Glomerular visceral epithelial cell (primary cell): Measurements from ENCODE around the gene MSH2.
"Not testable (repeated sequence)": the region's sequence is repeated elsewhere in the genome, so short reads cannot be mapped to it uniquely, and the experiment has no call there.

Experiments used
- DNase-seq: peaks from one replicate; pipeline ENCODE4 v3.0.0-alpha.2; 2016; ENCODE audit errors: extremely low spot score

MSH2 gene

DNA sequence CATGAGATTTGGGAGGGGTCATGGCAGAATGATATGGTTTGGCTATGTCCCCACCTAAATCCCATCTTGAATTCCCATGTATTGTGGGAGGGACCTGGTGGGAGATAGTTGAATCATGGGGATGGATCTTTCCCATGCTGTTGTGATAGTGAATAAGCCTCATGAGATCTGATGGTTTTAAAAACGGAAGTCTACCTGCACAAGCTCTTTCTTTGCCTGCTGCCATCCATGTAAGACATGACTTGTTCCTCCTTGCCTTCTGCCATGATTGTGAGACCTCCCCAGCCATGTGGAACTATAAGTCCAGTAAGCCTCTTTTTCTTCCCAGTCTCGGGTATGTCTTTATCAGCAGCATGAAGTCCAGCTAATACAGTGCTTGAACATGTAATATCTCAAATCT, 5.0 kb downstream of the MSH2 start:
- not testable (repeated sequence) for DNase-seq

DNA sequence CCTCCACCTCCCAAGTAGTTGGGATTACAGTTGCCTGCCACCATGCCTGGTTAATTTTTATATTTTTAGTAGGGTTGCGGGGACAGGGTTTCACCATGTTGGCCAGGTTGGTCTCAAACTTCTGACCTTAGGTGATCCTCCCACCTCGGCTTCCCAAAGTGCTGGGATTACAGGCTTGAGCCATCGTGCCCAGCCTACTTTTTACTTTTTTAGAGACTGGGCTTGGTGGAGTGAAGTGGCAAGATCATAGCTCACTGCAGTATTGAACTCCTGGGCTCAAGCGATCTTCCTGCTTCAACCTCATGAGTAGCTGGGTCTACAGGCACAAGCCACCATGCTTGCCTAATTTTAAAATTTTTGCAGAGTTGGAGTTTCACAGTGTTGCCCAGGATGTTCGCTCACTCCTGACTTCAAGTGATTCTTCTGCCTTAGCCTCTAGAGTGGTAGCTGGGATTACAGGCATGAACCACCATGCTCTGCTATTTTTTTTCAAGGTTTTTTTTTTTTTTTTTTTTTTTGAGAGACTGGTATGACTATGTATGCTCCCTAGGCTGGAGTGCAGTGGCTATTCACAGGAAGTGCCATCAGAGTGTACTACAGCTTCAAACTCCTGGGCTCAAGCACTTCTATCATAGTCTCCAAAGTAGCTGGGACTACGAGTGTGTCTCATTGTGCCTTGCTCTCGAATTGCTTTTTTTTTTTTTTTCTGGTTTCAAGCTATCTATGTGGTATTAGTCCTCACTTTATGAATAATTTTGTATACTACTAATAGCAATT, 11.9 kb downstream of the MSH2 start:
- DNase-seq = no peak

DNA sequence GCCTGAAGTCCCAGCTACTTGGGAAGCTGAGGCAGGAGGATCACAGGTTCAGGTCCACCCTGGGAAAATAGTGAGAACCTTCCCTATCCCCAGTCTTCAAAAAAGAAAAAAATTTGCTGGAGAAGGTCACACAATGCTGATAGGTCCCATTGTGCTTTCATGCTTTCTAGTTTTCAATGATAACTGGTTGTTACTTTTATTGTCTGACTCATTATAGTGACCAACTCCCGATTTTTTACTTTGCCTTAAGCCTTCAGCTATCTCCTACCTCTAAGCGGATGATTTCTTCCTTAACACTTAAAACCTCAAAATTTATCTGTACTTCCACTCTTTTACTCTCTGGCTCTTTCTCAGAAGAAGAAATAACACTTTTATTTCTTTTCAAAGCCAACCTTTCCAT, 17.3 kb downstream of the MSH2 start:
- no peak for DNase-seq

DNA sequence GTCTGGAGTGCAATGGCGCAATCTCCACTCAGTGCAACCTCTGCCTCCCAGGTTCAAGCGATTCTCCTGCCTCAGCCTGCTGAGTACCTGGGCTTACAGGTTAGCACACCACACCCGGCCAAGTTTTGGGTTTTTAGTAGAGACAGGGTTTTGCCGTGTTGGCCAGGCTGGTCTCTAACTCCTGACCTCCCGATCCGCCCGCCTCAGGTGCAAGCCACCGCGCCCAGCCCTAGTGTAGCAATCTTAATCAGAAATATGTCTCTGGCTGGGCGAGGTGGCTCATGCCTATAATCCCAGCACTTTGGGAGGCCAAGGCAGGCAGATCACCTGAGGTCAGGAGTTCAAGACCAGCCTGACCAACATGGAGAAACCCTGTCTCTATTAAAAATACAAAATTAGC, 17.7 kb downstream of the MSH2 start:
- DNase-seq = not testable (repeated sequence)

DNA sequence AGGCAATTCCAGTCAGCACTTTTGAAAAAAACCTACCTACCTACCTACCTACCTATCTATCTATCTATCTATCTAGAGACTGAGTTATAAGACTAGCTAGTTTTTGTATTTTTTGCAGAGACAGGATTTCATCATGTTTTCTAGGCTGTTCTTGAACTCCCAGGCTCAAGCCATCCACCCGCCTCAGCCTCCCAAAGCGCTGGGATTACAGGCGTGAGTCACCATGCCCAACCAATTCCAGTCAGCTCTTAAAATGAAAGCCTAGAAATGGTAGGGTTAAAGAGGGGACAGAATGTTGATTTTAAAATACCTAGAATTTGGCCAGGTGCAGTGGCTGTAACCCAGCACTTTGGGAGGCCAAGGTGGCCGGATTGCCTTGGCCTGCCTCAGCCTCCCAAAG, 19.1 kb downstream of the MSH2 start:
- DNase-seq = no peak

DNA sequence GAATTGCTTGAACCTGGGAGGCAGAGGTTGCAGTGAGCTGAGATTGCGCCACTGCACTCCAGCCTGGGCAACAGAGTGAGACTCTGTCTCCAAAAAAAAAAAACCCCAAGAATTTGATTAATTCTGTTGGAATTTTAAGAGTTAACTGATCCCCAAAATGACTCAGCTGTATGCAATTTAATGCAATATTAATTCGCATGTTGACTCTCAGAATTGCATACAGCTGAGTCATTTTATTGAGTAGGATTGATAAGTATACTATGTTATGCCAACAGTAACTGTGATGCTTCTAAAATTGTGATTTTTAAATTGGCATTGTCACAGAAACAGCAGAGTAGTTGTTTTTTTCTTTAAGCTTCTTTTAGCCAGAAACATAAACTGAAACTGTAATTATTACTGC, 19.6 kb downstream of the MSH2 start:
- DNase-seq = no peak

DNA sequence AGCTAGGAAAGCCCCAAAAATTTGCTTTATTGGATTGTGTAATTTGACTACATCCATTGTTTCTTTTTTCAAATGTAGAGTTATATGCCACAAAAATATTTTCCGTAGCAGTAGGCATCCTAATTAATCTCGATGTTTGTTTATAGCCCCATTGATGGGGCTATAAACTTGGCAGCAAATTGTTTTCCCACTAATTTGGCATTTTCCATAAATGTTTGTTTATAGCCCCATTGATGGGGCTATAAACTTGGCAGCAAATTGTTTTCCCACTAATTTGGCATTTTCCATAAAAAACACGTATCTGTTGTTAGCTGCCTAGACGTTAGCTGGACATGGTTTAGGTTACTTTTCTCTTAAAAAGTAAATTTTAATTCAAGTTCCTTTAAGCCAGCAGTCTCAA, 23.8 kb downstream of the MSH2 start:
- no peak for DNase-seq

DNA sequence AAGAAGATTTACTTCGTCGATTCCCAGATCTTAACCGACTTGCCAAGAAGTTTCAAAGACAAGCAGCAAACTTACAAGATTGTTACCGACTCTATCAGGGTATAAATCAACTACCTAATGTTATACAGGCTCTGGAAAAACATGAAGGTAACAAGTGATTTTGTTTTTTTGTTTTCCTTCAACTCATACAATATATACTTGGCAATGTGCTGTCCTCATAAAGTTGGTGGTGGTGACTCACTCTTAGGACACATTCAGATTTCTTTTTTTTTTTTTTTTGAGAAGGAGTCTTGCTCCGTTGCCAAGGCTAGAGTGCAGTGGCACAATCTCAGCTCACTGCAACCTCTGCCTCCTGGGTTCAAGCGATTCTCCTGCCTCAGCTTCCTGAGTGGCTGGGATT, 26.8 kb downstream of the MSH2 start:
- no peak for DNase-seq

DNA sequence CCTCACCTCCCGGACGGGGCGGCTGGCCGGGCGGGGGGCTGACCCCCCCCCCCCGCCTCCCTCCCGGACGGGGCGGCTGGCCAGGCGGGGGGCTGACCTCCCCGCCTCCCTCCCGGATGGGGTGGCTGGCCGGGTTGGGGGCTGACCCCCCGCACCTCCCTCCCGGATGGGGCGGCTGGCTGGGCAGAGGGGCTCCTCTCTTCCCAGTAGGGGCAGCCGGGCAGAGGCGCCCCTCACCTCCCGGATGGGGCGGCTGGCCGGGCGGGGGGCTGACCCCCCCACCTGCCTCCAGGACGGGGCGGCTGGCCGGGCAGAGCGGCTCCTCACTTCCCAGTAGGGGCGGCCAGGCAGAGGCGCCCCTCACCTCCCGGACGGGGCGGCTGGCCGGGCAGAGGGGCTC, 30.1 kb downstream of the MSH2 start:
- DNase-seq = not testable (repeated sequence)

DNA sequence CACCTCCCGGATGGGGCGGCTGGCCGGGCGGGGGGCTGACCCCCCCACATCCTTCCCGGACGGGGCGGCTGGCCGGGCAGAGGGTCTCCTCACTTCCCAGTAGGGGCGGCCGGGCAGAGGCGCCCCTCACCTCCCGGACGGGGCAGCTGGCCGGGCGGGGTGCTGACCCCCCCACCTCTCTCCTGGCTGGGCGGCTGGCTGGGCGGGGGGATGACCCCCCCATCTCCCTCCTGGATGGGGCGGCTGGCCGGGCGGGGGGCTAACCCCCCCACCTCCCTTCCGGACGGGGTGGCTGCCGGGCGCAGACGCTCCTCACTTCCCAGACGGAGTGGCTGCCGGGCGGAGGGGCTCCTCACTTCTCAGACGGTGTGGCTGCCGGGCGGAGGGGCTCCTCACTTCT, 30.5 kb downstream of the MSH2 start:
- DNase-seq = not testable (repeated sequence)

DNA sequence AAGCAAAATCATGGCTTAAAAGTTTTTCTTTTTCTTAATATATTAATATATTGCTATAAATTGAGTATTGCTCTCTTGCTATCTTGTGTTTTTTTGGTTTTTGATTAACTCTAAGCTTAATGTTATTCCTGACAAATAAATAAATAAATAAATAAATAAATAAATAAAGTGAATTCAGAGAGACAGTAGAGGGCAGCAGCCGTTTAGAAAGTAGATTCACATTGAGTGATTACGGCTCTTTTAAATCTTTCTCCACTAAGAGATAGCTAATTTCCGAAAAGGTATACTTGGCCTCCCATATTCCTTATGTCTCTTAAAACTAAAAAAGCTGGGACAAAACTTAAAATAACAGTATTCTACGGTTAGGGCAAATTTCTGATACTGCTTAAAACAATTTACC, 34.3 kb downstream of the MSH2 start:
- DNase-seq = no peak

DNA sequence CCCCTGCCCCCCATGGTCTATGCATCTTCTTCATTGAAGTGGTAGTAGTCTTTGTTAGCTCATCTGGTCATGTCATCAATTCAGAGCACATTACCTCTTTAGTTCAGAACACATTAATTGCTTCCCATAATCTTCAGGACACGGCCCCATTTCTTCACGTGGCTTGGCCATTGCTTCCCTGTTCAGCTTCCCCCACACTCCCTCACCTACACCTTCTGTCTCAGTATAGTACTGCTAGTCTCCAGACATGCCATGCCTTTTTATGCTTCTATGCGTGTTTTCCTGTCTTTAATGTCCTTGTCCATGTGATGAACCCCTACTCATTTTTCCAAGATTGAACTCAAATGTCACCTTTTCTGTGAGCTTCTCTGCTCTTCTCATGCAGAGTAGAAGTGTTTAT, 35.1 kb downstream of the MSH2 start:
- DNase-seq = no peak

DNA sequence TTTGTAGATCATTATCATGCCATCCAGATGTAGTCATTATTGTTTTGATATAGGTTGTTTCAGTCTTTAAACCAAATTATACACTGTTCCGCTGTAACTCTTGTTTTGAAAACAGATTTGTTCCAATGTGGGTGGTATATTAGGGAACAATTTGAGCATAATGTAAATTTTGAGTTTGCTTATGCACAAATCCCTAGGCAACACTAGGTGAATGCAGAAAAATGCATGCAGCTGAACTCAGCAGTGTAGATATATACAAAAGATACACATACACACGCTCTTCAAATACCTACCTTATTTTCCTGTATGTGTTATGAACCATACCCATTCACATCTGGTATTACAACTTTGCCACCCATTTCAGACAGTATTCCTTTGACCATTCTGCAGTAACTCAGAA, 35.8 kb downstream of the MSH2 start:
- DNase-seq = no peak

DNA sequence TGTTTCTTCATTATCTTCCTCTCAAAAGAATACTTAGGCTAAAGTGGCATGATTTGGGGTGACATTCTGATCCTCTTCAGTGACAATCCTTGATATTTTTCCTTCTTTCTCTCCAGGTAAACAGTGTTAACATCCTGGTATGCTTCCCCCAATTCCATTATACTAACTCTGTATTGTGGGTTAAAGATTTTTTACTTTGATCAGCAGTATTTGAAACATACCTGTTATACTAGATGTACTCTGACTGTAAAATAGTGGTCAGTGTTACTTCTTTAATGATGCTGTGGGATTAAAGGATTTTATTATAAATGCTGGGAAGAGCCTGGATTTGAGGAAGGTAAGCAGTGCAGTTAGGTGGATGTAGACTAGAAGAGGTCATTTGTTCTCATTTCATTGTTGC, 48.8 kb downstream of the MSH2 start:
- DNase-seq = no peak

DNA sequence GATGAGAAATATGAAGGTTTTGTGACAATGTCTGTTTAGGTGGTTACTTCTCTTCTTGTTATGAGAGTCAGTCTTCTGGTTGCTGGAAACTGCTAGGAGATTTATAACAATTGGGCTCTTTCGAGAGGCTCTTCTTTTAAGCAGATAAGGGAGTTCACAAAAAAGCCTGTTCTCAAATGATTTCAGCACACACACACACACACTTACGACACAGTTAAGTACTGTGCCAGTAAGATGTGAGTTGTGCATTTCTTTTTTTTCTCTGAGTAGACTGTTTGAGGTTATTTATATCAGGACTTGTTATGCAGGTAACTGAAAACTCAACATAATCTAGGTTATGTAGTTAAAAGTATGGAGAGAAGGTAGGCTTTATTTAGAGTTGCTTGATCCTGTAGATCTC, 49.8 kb downstream of the MSH2 start:
- DNase-seq = no peak

DNA sequence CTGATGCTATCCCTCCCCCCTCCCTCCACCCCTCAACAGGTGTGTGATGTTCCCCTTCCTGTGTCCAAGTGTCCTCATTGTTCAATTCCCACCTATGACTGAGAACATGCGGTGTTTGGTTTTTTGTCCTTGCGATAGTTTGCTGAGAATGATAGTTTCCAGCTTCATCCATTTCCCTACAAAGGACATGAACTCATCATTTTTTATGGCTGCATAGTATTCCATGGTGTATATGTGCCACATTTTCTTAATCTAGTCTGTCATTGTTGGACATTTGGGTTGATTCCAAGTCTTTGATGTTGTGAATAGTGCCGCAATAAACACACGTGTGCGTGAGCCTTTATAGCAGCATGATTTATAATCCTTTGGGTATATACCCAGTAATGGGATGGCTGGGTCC, 51.9 kb downstream of the MSH2 start:
- not testable (repeated sequence) for DNase-seq

DNA sequence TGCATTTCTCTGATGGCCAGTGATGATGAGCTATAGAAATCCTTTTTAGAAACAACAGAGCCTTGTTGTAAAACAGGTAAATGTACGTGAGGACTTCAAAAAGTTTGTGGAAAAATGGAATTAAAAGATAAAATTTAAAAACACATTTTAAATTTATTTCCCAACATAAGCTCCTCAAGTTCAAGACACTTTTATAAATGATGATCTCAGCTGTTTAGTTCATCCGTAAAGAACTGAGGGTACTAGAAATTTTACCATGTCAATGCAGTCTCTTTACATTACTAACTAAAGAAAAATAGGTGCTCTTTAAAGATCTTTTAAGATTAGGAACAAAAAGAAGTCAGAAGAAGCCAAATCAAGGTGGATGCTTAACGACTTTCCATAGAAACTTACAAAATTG, 52.5 kb downstream of the MSH2 start:
- no peak for DNase-seq

DNA sequence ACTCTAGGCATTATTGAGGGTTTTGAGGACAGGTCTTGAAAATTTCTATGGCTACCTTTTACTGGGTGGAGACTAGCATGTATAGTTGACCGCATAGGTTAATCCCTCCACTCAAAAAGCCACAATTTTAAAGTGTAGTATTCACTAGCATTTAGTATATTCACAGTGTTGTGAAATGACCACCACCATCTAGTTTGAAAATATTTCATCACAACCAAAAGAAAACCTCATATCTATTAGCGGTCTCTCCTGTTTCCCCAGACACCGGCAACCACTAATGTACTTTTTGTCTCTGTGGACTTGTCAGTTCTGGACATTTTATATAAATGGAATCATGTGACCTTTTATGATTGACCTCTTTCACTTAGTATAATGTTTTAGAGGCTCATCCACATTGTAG, 53.9 kb downstream of the MSH2 start:
- DNase-seq = no peak

DNA sequence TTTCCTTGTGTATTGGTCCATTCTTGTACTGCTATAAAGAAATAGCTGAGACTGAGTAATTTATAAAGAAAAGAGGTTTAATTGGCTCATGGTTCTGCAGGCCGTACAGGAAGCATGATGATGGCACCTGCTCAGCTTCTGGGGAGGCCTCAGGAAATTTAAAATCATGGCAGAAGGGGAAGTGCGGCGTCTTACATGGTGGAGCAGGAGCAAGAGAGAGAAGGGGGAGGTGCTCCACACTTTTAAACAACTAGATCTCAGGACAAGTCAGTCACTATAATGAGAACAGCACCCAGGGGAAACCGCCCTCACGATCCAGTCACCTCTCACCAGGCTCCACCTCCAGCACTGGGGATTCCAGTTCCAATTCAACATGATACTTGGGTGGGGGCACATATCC, 54.3 kb downstream of the MSH2 start:
- DNase-seq = no peak

DNA sequence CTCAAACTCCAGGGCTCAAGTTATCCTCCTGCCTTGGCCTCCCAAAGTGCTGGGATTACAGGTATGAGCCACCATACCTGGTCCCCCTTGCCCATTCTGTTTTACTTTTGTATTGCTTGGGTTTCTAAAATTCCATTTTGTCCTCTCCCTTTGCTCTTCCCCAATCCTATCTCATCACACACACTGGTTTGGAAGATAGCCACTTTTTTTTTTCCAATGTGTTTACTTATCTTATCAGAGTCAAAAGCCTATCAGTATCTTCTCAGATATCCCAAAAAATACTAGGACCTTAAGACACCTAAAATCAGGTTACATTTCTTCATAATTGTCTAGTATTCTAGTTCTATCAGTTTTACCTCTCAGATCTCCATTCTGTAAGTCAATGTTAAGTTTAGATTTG, 56.1 kb downstream of the MSH2 start:
- no peak for DNase-seq

DNA sequence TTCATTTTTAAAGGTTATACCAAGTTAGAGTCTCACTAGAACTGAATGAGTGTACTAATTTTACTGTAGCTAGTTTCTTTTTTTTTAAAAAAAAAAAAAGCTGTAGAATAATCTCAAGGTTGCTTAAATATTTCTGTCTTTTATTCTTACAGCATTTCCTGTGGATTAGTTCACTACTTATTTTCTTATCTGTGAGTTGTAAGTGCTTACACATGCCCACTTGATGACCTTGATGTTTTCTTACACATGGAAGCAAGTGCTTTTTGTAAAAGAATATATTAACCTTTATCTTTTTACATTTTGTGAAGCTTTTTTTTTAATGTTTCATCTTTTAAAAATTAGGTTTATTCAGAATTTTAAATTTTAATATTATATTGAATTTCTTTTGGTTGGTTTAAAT, 57.8 kb downstream of the MSH2 start:
- DNase-seq = no peak

DNA sequence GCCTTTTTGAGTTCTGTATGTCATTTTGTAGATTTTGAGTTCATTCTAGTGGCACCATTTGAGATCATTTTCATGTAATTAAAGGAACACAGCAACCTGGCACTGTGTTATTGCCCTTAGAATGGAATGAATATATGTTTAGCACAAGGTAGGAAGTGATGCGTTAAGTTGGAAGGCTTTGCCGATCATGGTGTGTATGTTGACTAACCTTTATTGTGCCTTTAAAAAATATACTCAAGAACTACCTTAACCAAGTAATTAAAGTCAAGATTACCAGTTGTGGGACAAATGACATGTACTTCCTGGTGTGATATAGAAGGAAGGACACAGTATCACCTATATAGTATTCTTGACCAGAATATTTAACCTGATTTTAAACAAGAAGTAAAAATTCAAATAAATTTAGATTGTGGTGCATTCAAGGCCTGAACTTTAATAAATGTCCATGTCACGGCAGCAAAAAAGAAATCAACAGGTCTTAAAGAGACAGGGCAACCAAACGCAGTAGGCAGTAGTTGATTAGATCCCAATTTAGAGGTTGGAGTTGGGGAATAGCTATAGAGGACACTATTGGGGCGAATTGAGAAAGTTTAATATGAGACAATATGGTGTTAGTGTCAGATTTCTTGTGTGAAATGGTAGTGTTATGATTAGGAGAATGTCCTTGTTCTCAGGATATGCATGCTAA, 68.6 kb downstream of the MSH2 start:
- DNase-seq = no peak

DNA sequence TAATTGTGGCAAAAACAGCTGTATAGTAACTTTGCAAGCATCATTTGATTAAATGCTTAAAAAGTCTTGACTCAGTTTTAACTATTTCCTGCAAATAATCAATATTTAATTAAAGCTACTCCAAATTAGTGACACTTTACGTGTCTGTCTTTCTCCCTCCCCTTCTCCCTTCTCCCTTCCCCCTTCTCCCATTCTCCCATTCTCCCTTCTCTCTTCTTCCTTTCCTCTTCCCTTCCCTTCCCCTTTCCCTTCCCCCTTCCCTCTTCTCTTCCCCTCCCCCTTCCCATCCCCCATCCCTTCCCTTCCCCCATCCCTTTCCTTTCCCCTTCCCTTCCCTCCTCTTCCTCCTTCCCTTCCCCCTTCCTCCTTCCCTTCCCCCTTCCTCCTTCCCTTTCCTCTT, 76.9 kb downstream of the MSH2 start:
- DNase-seq = no peak

DNA sequence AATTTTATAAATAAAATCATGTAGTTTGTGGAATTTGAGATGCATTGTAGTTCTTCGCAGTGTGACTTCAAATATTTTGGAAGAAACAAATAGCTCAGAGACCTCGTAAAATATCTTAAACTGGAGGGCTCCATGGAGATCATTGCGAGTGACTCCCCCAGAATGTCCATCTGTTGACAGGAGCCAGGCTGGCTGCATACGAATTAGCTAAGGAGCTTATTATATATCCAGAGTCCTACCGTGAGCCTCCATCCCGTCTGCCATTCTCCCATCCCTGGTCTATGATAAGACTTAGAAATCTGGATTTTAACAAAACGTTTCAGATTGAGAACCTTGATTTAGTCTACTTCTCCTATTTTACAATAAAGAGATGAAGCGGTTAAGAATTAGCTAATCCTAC, 80.2 kb downstream of the MSH2 start:
- DNase-seq = no peak
